HFF-Myc (cell line): ENCODE measurements around the gene NXPE3.

Source experiments
- DNase-seq: peaks from one replicate; pipeline ENCODE4 v3.0.0-alpha.2; 2011; ENCODE audit warnings: low read depth; ENCODE audit errors: extremely low read depth
- H3K4me3 ChIP-seq: replicated peaks from 2 replicates; pipeline ENCODE4 v1.5.1; 2011; ENCODE audit warnings: low read depth, mild to moderate bottlenecking, control low read depth, low read length
- TF ChIP-seq, protein P1 (sequence below): IDR thresholded peaks from 2 replicates; pipeline ENCODE4 v1.5.1; 2012; ENCODE audit warnings: mild to moderate bottlenecking, low read depth, low read length, control low read depth; ENCODE audit errors: missing control alignments

The NXPE3 gene

DNA sequence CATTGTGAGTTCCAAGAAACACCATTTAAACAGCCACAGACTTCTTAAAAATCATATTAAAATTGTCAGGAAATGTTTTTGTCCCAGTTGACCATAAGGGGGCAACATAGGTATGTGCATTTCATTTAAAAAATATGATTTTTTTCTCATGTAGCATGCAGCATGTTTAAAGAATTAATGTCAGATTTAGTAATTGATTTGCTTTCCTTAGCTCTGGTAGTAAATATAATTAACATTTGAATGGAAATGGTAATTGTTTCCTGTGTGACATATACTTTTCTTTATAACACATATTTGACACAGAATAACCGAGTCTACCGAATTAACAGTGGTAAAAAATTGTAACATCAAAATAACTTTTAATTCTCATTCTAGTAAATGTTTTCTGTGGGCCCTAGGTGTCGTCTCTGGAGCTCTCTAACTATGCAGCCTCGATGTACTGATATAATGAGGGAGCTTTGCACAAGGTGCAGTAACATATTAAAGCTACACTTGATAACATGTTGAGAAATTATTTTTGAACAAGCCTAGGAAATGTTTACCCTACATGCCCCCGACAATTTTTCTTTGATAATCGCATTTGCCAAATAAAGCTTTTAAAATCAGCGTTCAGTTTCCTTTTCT is 34.9 kb downstream of the NXPE3 start:
- TF ChIP-seq, protein P1, sequence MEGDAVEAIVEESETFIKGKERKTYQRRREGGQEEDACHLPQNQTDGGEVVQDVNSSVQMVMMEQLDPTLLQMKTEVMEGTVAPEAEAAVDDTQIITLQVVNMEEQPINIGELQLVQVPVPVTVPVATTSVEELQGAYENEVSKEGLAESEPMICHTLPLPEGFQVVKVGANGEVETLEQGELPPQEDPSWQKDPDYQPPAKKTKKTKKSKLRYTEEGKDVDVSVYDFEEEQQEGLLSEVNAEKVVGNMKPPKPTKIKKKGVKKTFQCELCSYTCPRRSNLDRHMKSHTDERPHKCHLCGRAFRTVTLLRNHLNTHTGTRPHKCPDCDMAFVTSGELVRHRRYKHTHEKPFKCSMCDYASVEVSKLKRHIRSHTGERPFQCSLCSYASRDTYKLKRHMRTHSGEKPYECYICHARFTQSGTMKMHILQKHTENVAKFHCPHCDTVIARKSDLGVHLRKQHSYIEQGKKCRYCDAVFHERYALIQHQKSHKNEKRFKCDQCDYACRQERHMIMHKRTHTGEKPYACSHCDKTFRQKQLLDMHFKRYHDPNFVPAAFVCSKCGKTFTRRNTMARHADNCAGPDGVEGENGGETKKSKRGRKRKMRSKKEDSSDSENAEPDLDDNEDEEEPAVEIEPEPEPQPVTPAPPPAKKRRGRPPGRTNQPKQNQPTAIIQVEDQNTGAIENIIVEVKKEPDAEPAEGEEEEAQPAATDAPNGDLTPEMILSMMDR = no peak
- DNase-seq = no peak
- H3K4me3 ChIP-seq = no peak overlapping the region

DNA sequence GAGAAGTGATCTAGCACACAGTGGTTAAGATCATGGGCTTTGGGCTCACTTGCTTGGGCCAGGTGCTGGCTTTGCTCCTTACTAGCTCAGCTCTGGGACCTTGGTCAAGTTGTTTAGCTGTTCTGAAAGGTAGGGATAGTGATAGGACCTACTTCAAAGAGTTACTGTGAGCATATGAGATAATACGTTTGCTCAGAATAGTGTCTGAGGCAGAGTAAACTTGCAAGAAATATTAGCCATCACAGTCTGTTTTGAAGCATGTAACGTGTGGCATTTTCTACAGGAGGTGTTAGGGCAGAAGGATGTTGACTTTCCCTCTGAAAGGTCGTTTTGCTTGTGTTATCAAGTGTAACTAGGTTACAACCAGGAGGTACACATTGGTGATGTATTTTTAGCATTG is 35.8 kb downstream of the NXPE3 start:
- H3K4me3 ChIP-seq = no peak overlapping the region
- DNase-seq = no peak
- TF ChIP-seq, protein P1 = no peak

- TF ChIP-seq, protein P1 = no peak
- H3K4me3 ChIP-seq = no peak overlapping the region
- DNase-seq = peak; percentile 37
These were observed 37.5 kb downstream of the NXPE3 start for GRCh38 chr3:101816215-101817149.

DNA sequence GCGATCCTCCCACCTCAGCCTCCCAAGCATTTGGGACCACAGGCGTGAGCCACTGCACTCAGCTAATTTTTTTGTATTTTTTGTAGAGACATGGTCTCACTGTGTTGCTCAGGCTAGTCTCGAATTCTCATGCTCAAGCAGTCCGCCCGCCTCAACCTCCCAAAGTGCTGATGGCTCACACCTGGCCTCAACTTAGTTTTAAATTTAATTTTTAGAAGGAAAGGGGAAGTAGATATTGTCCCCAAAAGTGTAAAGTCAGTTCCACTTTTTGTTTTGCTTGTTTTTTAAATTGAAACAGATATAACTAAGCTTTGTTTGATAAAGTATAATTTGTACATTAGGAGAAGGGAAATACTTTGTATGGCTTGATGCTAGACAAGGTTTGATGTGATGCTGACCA is 39.0 kb downstream of the NXPE3 start:
- H3K4me3 ChIP-seq = no peak overlapping the region
- no peak for DNase-seq
- TF ChIP-seq, protein P1 = no peak

DNA sequence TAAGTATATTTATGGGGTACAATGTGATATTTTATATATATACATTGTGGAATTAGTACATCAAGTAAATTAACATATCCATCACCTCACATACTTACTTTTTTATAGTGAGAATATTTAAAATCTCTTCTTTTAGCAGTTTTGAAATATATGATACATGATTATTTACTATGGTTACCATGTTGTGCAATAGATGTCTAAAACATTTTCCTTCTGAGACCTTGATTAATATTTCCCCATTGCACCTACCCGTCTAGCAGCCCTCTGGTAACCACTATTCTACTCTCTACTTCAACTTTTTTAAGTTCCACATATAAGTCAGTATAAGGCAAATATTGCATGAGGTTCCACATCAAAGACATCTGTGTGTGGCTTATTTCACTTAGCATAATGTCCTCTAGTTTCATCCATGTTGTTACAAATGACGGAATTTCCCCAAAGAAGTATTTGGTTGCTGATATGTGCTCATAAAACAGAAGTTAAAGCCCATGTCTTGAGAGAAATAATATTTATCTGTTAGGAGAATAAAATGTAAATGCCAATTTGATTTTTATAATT is 40.7 kb downstream of the NXPE3 start:
- DNase-seq = no peak
- no peak overlapping the region for H3K4me3 ChIP-seq
- TF ChIP-seq, protein P1 = no peak

DNA sequence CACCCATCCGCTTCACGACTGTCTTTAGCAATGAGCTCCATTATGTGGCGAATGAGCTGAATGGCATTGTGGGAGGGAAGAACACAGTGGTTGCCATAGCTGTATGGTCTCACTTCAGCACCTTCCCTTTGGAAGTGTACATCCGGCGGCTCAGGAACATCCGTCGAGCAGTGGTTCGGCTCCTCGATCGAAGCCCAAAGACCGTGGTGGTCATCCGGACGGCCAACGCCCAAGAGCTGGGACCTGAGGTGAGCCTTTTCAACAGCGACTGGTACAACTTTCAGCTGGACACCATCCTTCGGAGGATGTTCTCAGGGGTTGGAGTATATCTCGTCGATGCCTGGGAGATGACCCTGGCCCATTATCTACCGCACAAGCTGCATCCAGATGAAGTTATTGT is 42.5 kb downstream of the NXPE3 start:
- no peak for DNase-seq
- H3K4me3 ChIP-seq = no peak overlapping the region
- TF ChIP-seq, protein P1 = no peak
